Trophoblast cell (in vitro differentiated cells and primary cell): ENCODE data around the gene USP1.

Experiments
- DNase-seq, 2 donors: peaks; one replicate each; pipeline ENCODE4 v3.0.0-alpha.2; 2016
- H2AFZ ChIP-seq: 2 replicates; pipeline ENCODE4 v1.6.1; 2013; ENCODE audit warnings: low read length, moderate library complexity, mild to moderate bottlenecking; ENCODE audit not compliant: insufficient read depth, poor library complexity
- H2AK5ac ChIP-seq: 2 replicates; pipeline ENCODE4 v1.6.1; 2013; ENCODE audit warnings: mild to moderate bottlenecking, low read length
- H2BK120ac ChIP-seq: 2 replicates; pipeline ENCODE4 v1.6.1; 2013; ENCODE audit warnings: low read length, mild to moderate bottlenecking, moderate library complexity; ENCODE audit not compliant: insufficient read depth, poor library complexity
- H2BK12ac ChIP-seq: 2 replicates; pipeline ENCODE4 v1.6.1; 2013; ENCODE audit warnings: mild to moderate bottlenecking, low read length, moderate library complexity
- H2BK5ac ChIP-seq: 2 replicates; pipeline ENCODE4 v1.6.1; 2013; ENCODE audit warnings: low read length, low read depth, moderate library complexity, mild to moderate bottlenecking; ENCODE audit not compliant: poor library complexity
- H3K14ac ChIP-seq: 2 replicates; pipeline ENCODE4 v1.6.1; 2013; ENCODE audit warnings: mild to moderate bottlenecking, low read length
- H3K18ac ChIP-seq: 2 replicates; pipeline ENCODE4 v1.6.1; 2013; ENCODE audit warnings: mild to moderate bottlenecking, low read length
- H3K23ac ChIP-seq: 2 replicates; pipeline ENCODE4 v1.6.1; 2013; ENCODE audit warnings: low read length
- H3K27ac ChIP-seq: 2 replicates; pipeline ENCODE4 v1.5.1; 2013; ENCODE audit warnings: low read depth, mild to moderate bottlenecking, inconsistent platforms, low read length, moderate library complexity
- H3K27me3 ChIP-seq: 2 replicates; pipeline ENCODE4 v1.6.1; 2013; ENCODE audit warnings: inconsistent platforms, mild to moderate bottlenecking, low read length, moderate library complexity; ENCODE audit not compliant: insufficient read depth
- H3K36me3 ChIP-seq, 2 experiments: 1 replicate in 1 of 2; 2 replicates in 1 of 2; pipeline ENCODE4 v1.6.1; 2013; ENCODE audit warnings: low read length in 2 of 2, mild to moderate bottlenecking in 2 of 2, moderate library complexity in 1 of 2; ENCODE audit not compliant: insufficient read depth in 2 of 2, control insufficient read depth in 1 of 2
- H3K4ac ChIP-seq: 2 replicates; pipeline ENCODE4 v1.6.1; 2013; ENCODE audit warnings: low read depth, mild to moderate bottlenecking, low read length, moderate library complexity
- H3K4me1 ChIP-seq, 2 experiments: 1 replicate in 1 of 2; 2 replicates in 1 of 2; pipeline ENCODE4 v1.6.1; 2013; ENCODE audit warnings: low read length in 2 of 2, mild to moderate bottlenecking in 2 of 2, moderate library complexity in 1 of 2; ENCODE audit not compliant: insufficient read depth in 2 of 2, control insufficient read depth in 1 of 2
- H3K4me2 ChIP-seq: 2 replicates; pipeline ENCODE4 v1.6.1; 2013; ENCODE audit warnings: inconsistent platforms, mild to moderate bottlenecking, low read length, moderate library complexity
- H3K4me3 ChIP-seq: 2 replicates; pipeline ENCODE4 v1.5.1; 2013; ENCODE audit warnings: mild to moderate bottlenecking, low read depth, low read length, inconsistent platforms
- H3K79me1 ChIP-seq: one replicate; pipeline ENCODE4 v1.6.1; 2013; ENCODE audit warnings: low read length
- H3K79me2 ChIP-seq: 2 replicates; pipeline ENCODE4 v1.6.1; 2013; ENCODE audit warnings: low read length, mild to moderate bottlenecking; ENCODE audit not compliant: control insufficient read depth, insufficient read depth, poor library complexity
- H3K9ac ChIP-seq: 2 replicates; pipeline ENCODE4 v1.6.1; 2013; ENCODE audit warnings: mild to moderate bottlenecking, low read length
- H3K9me3 ChIP-seq: 2 replicates; pipeline ENCODE4 v1.6.1; 2013; ENCODE audit warnings: low read depth, mild to moderate bottlenecking, control low read depth, inconsistent platforms, low read length; ENCODE audit not compliant: insufficient read depth
- H4K12ac ChIP-seq: 2 replicates; pipeline ENCODE4 v1.6.1; 2013; ENCODE audit warnings: low read depth, mild to moderate bottlenecking, low read length, moderate library complexity
- H4K8ac ChIP-seq: 2 replicates; pipeline ENCODE4 v1.6.1; 2013; ENCODE audit warnings: low read depth, mild to moderate bottlenecking, low read length, moderate library complexity
- H4K91ac ChIP-seq: one replicate; pipeline ENCODE4 v1.6.1; 2013; ENCODE audit warnings: low read depth, mild to moderate bottlenecking, low read length, moderate library complexity
- WGBS: extraction: QIAGEN DNeasy Blood & Tissue Kit; methylation state at CpG from one replicate; pipeline ENCODE4 v1.1.7; 2013; ENCODE audit warnings: missing lambda C conversion rate; ENCODE audit not compliant: insufficient read length, insufficient coverage; ENCODE audit errors: extremely low coverage; 5-methylcytosine and 5-hydroxymethylcytosine counted together

The USP1 gene

DNA sequence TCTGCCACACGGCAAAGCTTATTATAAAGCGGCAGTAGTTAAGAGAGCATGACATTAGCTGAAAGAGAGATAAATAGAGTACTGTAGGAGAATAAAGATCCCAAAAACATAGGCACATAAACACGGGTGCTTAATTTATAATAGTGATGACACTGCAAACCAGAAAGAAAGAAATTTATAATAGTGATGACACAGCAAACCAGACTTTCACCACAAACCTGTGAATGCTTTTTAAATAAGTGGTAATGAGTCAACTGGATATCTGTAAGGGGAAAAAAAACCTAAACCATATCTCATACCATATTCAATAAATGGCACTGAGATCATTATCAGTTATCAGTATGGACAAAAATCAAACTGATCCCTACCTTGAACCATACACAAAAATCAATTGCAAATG is 25.5 kb downstream of the USP1 start:
- no peak overlapping the region for H4K12ac ChIP-seq
- no peak overlapping the region for H3K23ac ChIP-seq
- no peak overlapping the region for H3K14ac ChIP-seq
- H4K8ac ChIP-seq, result no peak overlapping the region
- no peaks in the 10 kb centered on the region for H3K79me1 ChIP-seq
- WGBS, result no CpG with 5 or more reads among the region's 3 CpGs
- no peak overlapping the region for H3K9ac ChIP-seq
- no peak overlapping the region for H2BK120ac ChIP-seq
- no peak overlapping the region for H3K4me3 ChIP-seq
- no peak overlapping the region for H4K91ac ChIP-seq
- no peaks in the 10 kb centered on the region for H3K9me3 ChIP-seq
- H3K36me3 ChIP-seq, result no peaks in the 10 kb centered on the region
- DNase-seq, result no peak
- no peak overlapping the region for H3K27ac ChIP-seq
- H3K4ac ChIP-seq, result no peak overlapping the region
- no peaks in the 10 kb centered on the region for H3K27me3 ChIP-seq
- no peak overlapping the region for H2BK5ac ChIP-seq
- no peak overlapping the region for H2AK5ac ChIP-seq
- no peak overlapping the region for H2BK12ac ChIP-seq
- no peak overlapping the region for H3K18ac ChIP-seq
- H3K4me1 ChIP-seq, result no peaks in the 10 kb centered on the region
- H3K79me2 ChIP-seq, result no peaks in the 10 kb centered on the region
- no peak overlapping the region for H2AFZ ChIP-seq
- H3K4me2 ChIP-seq, result no peak overlapping the region

DNA sequence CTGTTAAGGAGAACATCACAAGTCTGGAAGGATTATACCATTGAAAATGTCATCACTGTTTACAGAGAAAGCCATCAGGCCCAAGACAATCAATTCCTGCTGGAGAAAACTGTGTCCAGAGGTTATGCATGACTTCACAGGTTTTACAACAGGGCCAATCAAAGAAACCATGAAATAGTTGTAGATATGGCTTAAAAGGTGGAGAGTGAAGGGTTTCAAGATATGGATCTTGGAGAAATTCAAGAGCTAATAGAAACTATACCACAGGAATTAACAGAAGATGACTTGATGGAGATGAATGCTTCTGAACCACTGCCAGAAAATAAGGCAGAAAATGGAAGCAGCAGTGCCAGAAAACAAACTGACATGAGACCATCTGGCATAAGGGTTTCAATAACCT is 30.2 kb downstream of the USP1 start:
- Histone ChIP-seq H3K79me1 (no peaks in the 10 kb centered on the region), H3K18ac (no peak overlapping the region), H3K4me2 (no peak overlapping the region), H4K91ac (no peak overlapping the region), H3K14ac (no peak overlapping the region), H2BK5ac (no peak overlapping the region), H2BK12ac (no peak overlapping the region), H3K36me3 (peaks cover 4 to 8% of the 10 kb centered on the region in 2 experiments), H3K27me3 (no peaks in the 10 kb centered on the region), H2AFZ (no peak overlapping the region), H3K27ac (no peak overlapping the region), H3K79me2 (no peaks in the 10 kb centered on the region), H3K4me1 (no peaks in the 10 kb centered on the region), H3K4me3 (no peak overlapping the region), H3K4ac (no peak overlapping the region), H3K23ac (no peak overlapping the region), H2AK5ac (no peak overlapping the region), H4K8ac (no peak overlapping the region), H4K12ac (no peak overlapping the region), H3K9me3 (no peaks in the 10 kb centered on the region), H2BK120ac (no peak overlapping the region), H3K9ac (no peak overlapping the region)
- no peak for DNase-seq

DNA sequence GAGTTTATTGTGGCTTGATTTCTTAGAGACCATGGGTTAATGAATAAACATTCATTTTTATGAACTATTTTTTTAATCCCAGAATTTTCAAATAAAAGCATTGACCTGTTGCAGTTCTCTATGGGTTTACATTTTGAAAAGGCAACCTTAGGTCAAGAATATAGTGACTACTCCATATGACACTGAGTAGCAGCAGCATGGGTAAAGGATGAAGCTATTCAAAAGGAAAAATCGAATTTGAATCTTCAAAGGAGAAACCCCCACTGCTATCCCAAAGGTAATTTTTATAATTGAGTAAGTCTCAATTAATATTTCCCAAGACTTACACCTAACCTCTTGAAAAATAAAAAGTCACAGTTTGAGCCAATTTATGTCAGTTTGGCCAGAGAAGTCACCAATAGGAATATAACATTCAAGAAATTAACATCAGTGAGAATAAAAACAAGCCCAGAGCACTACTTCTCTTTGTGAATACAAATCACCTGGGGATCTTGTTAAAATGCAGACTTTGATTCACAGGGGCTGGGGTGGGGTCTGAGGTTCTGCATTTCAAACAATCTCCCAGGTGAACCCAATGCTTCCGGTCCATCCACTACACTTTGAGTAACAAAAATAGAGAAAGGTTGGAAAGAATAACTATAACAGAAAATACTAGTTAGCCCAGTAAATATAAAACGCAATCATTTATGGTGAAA is 39.8 kb downstream of the USP1 start:
- no peak for DNase-seq
- Histone ChIP-seq H2AFZ (no peak overlapping the region), H3K79me2 (no peaks in the 10 kb centered on the region), H3K4ac (no peak overlapping the region), H3K23ac (no peak overlapping the region), H2BK5ac (no peak overlapping the region), H3K4me3 (no peak overlapping the region), H2BK12ac (no peak overlapping the region), H4K91ac (no peak overlapping the region), H4K12ac (no peak overlapping the region), H3K36me3 (peaks cover 6 to 8% of the 10 kb centered on the region in 2 experiments), H4K8ac (no peak overlapping the region), H3K14ac (no peak overlapping the region), H2AK5ac (no peak overlapping the region), H3K27me3 (no peaks in the 10 kb centered on the region), H3K9me3 (no peaks in the 10 kb centered on the region), H3K4me2 (no peak overlapping the region), H3K4me1 (no peaks in the 10 kb centered on the region), H3K9ac (no peak overlapping the region), H3K18ac (no peak overlapping the region), H2BK120ac (no peak overlapping the region), H3K27ac (no peak overlapping the region), H3K79me1 (no peaks in the 10 kb centered on the region)
- WGBS, result no CpG with 5 or more reads among the region's 3 CpGs

DNA sequence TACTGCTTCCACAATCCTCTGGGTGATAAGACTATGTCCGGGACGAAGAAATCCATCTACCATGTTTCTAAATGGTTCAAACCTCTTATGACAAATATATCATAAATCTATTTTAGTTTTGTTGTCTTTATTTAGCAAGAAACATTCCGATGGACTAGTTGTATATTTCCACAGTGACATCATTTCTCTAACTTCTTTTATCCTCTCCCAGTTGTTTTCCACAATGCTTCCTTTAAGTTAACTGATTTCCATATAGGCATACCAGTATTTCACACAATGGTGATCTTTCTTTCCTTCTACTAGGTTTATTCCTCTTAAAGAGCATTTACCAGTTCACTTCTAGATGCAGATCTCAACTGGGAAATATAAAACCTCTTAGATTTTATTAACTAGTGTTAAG is 44.8 kb downstream of the USP1 start:
- H3K4ac ChIP-seq, result no peak overlapping the region
- H3K36me3 ChIP-seq, result no peaks in the 10 kb centered on the region
- H2BK12ac ChIP-seq, result no peak overlapping the region
- H4K91ac ChIP-seq, result no peak overlapping the region
- WGBS, result no CpG with 5 or more reads among the region's 3 CpGs
- H3K14ac ChIP-seq, result no peak overlapping the region
- no peak overlapping the region for H3K18ac ChIP-seq
- no peaks in the 10 kb centered on the region for H3K27me3 ChIP-seq
- no peak overlapping the region for H2BK120ac ChIP-seq
- H3K9me3 ChIP-seq, result no peaks in the 10 kb centered on the region
- H2BK5ac ChIP-seq, result no peak overlapping the region
- no peak overlapping the region for H2AK5ac ChIP-seq
- no peak overlapping the region for H4K8ac ChIP-seq
- no peak overlapping the region for H3K4me3 ChIP-seq
- no peak overlapping the region for H3K23ac ChIP-seq
- H4K12ac ChIP-seq, result no peak overlapping the region
- no peaks in the 10 kb centered on the region for H3K79me2 ChIP-seq
- peak in 1 of 2 donors; percentile 33 for DNase-seq
- H3K4me2 ChIP-seq, result no peak overlapping the region
- no peak overlapping the region for H2AFZ ChIP-seq
- no peak overlapping the region for H3K9ac ChIP-seq
- H3K79me1 ChIP-seq, result no peaks in the 10 kb centered on the region
- no peak overlapping the region for H3K27ac ChIP-seq
- no peaks in the 10 kb centered on the region for H3K4me1 ChIP-seq
